Smooth muscle cell (in vitro differentiated cells): ENCODE data around the gene CDH13. TPM values are rescaled to one million over a fixed set of nuclear protein-coding genes. Genes with fewer than 3 reads are reported as not detected.

Source experiments
- DNase-seq: peaks from one replicate; lab custom pipeline; 2025; ENCODE audit not compliant: unreplicated experiment; lab: John Stamatoyannopoulos, UW
- H2AFZ ChIP-seq: fragments of 200-600 bp; sonication (generic); 2 replicates; pipeline ENCODE4 v1.6.0; 2016; ENCODE audit warnings: antibody characterized with exemption, low read depth, mild to moderate bottlenecking
- H3F3A ChIP-seq: fragments of 200-600 bp; sonication (generic); 2 replicates; pipeline ENCODE4 v1.6.0; 2017; ENCODE audit warnings: antibody characterized with exemption, low read depth
- H3K27ac ChIP-seq: fragments of 200-600 bp; sonication (generic); 2 replicates; pipeline ENCODE4 v1.5.1; 2016; ENCODE audit warnings: low read depth, mild to moderate bottlenecking
- H3K27me3 ChIP-seq: fragments of 200-600 bp; sonication (generic); 2 replicates; pipeline ENCODE4 v1.6.1; 2016; ENCODE audit warnings: low read depth, mild to moderate bottlenecking
- H3K36me3 ChIP-seq: fragments of 200-600 bp; sonication (generic); 2 replicates; pipeline ENCODE4 v1.5.1; 2016; ENCODE audit warnings: low read depth
- H3K4me1 ChIP-seq: fragments of 200-600 bp; sonication (generic); 2 replicates; pipeline ENCODE4 v1.5.1; 2016; ENCODE audit warnings: low read depth
- H3K4me2 ChIP-seq: fragments of 200-600 bp; sonication (generic); 2 replicates; pipeline ENCODE4 v1.6.0; 2016; ENCODE audit warnings: mild to moderate bottlenecking
- H3K4me3 ChIP-seq: fragments of 200-600 bp; sonication (generic); 2 replicates; pipeline ENCODE4 v1.5.1; 2016; ENCODE audit warnings: mild to moderate bottlenecking
- H3K79me2 ChIP-seq: fragments of 200-600 bp; sonication (generic); 2 replicates; pipeline ENCODE4 v1.6.0; 2016; ENCODE audit warnings: low read depth, mild to moderate bottlenecking
- H3K9ac ChIP-seq: fragments of 200-600 bp; sonication (generic); 2 replicates; pipeline ENCODE4 v1.6.0; 2016; ENCODE audit warnings: low read depth
- H3K9me3 ChIP-seq: fragments of 200-600 bp; sonication (generic); replicated peaks from 2 replicates; pipeline ENCODE4 v1.5.1; 2016; ENCODE audit warnings: low read depth
- H4K20me1 ChIP-seq: fragments of 200-600 bp; sonication (generic); 2 replicates; pipeline ENCODE4 v1.6.0; 2016; ENCODE audit warnings: low read depth
- CTCF ChIP-seq: fragments of 200-600 bp; sonication (generic); IDR thresholded peaks from 2 replicates; pipeline ENCODE4 v1.5.1; 2017; ENCODE audit warnings: borderline replicate concordance, mild to moderate bottlenecking, antibody characterized with exemption; ENCODE audit not compliant: insufficient read depth, poor library complexity, severe bottlenecking
- WGBS: methylation state at CpG from one replicate; pipeline ENCODE4 v1.1.7; 2016; ENCODE audit warnings: low lambda C conversion rate; 5-methylcytosine and 5-hydroxymethylcytosine counted together
- polyA plus RNA-seq: library from polyadenylated mRNA; unstranded; fragments of >200 nt; fragmentation: Nextera tagmentation; extraction: Ambion mirVana; gene quantifications from 2 replicates; pipeline ENCODE4 v1.2.1, GENCODE V29; 2016
- total RNA-seq: library from RNA; depleted of rRNA; stranded (reverse); fragments of >200 nt; gene quantifications from 2 replicates; pipeline ENCODE4 v1.2.3, GENCODE V29; 2014

The CDH13 gene
- total and polyA plus RNA-seq, 2 experiments from 2014 or later: 12.1 to 32.2 TPM

- no peaks in the 10 kb centered on the region for H3K4me1 ChIP-seq
- DNase-seq: no peak
- WGBS: 75% methylated on average over 7 of the region's 7 CpGs
- H3K27me3 ChIP-seq: no peaks in the 10 kb centered on the region
- H3F3A ChIP-seq: no peaks in the 10 kb centered on the region
- H3K4me2 ChIP-seq: peak overlapping the region; percentile 6
- H3K27ac ChIP-seq: no peak overlapping the region
- no peaks in the 10 kb centered on the region for H3K9me3 ChIP-seq
- TF ChIP-seq CTCF: no peak
- H3K79me2 ChIP-seq: no peaks in the 10 kb centered on the region
- H4K20me1 ChIP-seq: no peaks in the 10 kb centered on the region
- H3K9ac ChIP-seq: no peak overlapping the region
- no peak overlapping the region for H3K4me3 ChIP-seq
- no peak overlapping the region for H2AFZ ChIP-seq
- no peaks in the 10 kb centered on the region for H3K36me3 ChIP-seq
These were observed 310.3 kb downstream of the CDH13 start for GRCh38 chr16:82936941-82937551.

- no peaks in the 10 kb centered on the region for H3K36me3 ChIP-seq
- no peaks in the 10 kb centered on the region for H3K9me3 ChIP-seq
- no peak overlapping the region for H3K4me2 ChIP-seq
- H3K27me3 ChIP-seq: no peaks in the 10 kb centered on the region
- DNase-seq: no peak
- no peaks in the 10 kb centered on the region for H3F3A ChIP-seq
- H4K20me1 ChIP-seq: no peaks in the 10 kb centered on the region
- no peak overlapping the region for H3K4me3 ChIP-seq
- TF ChIP-seq CTCF: no peak
- WGBS: 89% methylated on average over 7 of the region's 7 CpGs
- no peaks in the 10 kb centered on the region for H3K4me1 ChIP-seq
- no peak overlapping the region for H2AFZ ChIP-seq
- no peak overlapping the region for H3K9ac ChIP-seq
- no peaks in the 10 kb centered on the region for H3K79me2 ChIP-seq
- no peak overlapping the region for H3K27ac ChIP-seq
These were observed 311.3 kb downstream of the CDH13 start for GRCh38 chr16:82937926-82938520.

GRCh38 chr16:82943371-82943770 is 316.6 kb downstream of the CDH13 start:
- no peaks in the 10 kb centered on the region for H3K36me3 ChIP-seq
- no peak for TF ChIP-seq CTCF
- H3K9me3 ChIP-seq: no peaks in the 10 kb centered on the region
- H3F3A ChIP-seq: no peaks in the 10 kb centered on the region
- no peak for DNase-seq
- H2AFZ ChIP-seq: no peak overlapping the region
- no peaks in the 10 kb centered on the region for H3K79me2 ChIP-seq
- no peaks in the 10 kb centered on the region for H3K4me1 ChIP-seq
- H3K9ac ChIP-seq: no peak overlapping the region
- H3K27ac ChIP-seq: no peak overlapping the region
- no peak overlapping the region for H3K4me3 ChIP-seq
- no peaks in the 10 kb centered on the region for H4K20me1 ChIP-seq
- no peaks in the 10 kb centered on the region for H3K27me3 ChIP-seq
- WGBS: 96% methylated on average over 1 of the region's 1 CpG
- no peak overlapping the region for H3K4me2 ChIP-seq
